ENCODE results near the gene CEP85L. TPM values are rescaled to one million over a fixed set of nuclear protein-coding genes. Genes with fewer than 3 reads are reported as not detected.

CEP85L gene
- total RNA-seq, 1 experiment from 2014 or later: 4.9 TPM

DNA sequence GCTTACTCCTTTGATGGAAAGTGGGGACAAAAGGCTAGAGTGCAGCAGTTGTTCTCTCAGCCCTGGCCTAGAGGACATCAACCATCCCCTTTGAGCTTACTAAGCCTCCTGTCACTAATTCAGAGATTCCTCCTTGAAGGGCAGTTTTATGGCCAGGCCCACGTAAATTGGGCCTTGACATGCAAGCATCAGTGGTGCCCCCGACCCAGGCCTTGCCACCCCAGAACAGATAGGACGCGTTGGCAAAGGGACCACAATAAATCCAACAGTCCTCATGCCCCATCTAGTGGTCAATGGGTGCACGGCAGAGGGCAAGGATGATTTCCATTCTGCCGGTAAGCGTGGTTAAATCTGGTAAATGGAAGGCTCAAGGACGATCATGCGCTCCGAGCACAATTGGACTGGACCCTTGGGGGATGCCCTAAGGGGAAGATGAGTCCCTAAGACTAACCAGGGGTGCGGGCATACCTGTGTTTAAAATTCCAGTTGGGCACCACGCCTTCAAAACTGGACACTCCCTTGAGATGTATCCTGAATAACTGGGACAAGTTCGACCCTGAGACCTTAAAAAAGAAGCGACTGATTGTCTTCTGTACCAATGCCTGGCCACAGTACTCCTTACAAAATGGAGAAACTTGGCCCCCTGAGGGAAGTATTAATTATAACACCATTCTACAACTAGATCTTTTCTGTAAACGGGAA is 32.6 kb downstream of the CEP85L start:
- Histone ChIP-seq H2AFZ (ENCODE audit: low read depth, low read length, poor library complexity, severe bottlenecking) (no peak overlapping the region), H3K4me3 (replicated peaks in 1 of 2; ENCODE audit: low read depth in 1 of 2, low read length in 2 of 2) (no peak overlapping the region), H4K20me1 (ENCODE audit: insufficient read depth) (no peaks in the 10 kb centered on the region), H3K4me2 (ENCODE audit: low read length) (no peak overlapping the region), H3K9me3 (ENCODE audit: control insufficient read depth in 1 of 2, insufficient read depth in 1 of 2, low read depth in 1 of 2, low read length in 2 of 2) (no peaks in the 10 kb centered on the region), H3K79me2 (ENCODE audit: insufficient read depth, low read length) (no peaks in the 10 kb centered on the region; the same call in 1 of the 2 replicates), H3K27me3 (ENCODE audit: insufficient read depth, low read length) (no peaks in the 10 kb centered on the region), H3K9me2 (ENCODE audit: insufficient read depth) (no peaks in the 10 kb centered on the region), H3K4me1 (ENCODE audit: control insufficient read depth in 1 of 2, insufficient read depth in 2 of 2, low read length in 2 of 2) (no peaks in the 10 kb centered on the region), H3K27ac (ENCODE audit: low read depth, low read length) (no peak overlapping the region), H3K36me3 (ENCODE audit: control insufficient read depth in 1 of 2, insufficient read depth in 2 of 2, low read length in 2 of 2) (no peaks in the 10 kb centered on the region), H3K9ac (ENCODE audit: low read length) (no peak overlapping the region)
- CTCF ChIA-PET: no interaction called here
- intact Hi-C loops (cut with micrococcal nuclease): loop anchor here (1.0 kb wide), 2 partner anchors 54 to 335 kb away; no protein-coding TSS in a partner anchor
- no TSS peak for BruUV-seq (replicated peaks)
- RAD21 ChIA-PET (ENCODE audit: low non-redundant PET in 1 of 2, low total read pairs in 2 of 2, uncharacterized antibody in 2 of 2, unreplicated experiment in 2 of 2): no interaction called here
- TF ChIP-seq, protein P1, sequence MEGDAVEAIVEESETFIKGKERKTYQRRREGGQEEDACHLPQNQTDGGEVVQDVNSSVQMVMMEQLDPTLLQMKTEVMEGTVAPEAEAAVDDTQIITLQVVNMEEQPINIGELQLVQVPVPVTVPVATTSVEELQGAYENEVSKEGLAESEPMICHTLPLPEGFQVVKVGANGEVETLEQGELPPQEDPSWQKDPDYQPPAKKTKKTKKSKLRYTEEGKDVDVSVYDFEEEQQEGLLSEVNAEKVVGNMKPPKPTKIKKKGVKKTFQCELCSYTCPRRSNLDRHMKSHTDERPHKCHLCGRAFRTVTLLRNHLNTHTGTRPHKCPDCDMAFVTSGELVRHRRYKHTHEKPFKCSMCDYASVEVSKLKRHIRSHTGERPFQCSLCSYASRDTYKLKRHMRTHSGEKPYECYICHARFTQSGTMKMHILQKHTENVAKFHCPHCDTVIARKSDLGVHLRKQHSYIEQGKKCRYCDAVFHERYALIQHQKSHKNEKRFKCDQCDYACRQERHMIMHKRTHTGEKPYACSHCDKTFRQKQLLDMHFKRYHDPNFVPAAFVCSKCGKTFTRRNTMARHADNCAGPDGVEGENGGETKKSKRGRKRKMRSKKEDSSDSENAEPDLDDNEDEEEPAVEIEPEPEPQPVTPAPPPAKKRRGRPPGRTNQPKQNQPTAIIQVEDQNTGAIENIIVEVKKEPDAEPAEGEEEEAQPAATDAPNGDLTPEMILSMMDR (IDR thresholded peaks at IDR 0.05 in 2 of 3, conservative IDR thresholded peaks at IDR 0.05 in 1 of 3; ENCODE audit: borderline replicate concordance in 1 of 3, insufficient read depth in 1 of 3, low read depth in 2 of 3, low read length in 2 of 3): peak; percentile 52 to 90 (median 87); a peak in 5 of 6 replicates
- TF ChIP-seq CBX3 (IDR thresholded peaks at IDR 0.05; ENCODE audit: low read depth) (no peak), RAD21 (IDR thresholded peaks at IDR 0.05; ENCODE audit: low read depth) (peak; percentile 75)
- TF ChIP-seq, protein P2, sequence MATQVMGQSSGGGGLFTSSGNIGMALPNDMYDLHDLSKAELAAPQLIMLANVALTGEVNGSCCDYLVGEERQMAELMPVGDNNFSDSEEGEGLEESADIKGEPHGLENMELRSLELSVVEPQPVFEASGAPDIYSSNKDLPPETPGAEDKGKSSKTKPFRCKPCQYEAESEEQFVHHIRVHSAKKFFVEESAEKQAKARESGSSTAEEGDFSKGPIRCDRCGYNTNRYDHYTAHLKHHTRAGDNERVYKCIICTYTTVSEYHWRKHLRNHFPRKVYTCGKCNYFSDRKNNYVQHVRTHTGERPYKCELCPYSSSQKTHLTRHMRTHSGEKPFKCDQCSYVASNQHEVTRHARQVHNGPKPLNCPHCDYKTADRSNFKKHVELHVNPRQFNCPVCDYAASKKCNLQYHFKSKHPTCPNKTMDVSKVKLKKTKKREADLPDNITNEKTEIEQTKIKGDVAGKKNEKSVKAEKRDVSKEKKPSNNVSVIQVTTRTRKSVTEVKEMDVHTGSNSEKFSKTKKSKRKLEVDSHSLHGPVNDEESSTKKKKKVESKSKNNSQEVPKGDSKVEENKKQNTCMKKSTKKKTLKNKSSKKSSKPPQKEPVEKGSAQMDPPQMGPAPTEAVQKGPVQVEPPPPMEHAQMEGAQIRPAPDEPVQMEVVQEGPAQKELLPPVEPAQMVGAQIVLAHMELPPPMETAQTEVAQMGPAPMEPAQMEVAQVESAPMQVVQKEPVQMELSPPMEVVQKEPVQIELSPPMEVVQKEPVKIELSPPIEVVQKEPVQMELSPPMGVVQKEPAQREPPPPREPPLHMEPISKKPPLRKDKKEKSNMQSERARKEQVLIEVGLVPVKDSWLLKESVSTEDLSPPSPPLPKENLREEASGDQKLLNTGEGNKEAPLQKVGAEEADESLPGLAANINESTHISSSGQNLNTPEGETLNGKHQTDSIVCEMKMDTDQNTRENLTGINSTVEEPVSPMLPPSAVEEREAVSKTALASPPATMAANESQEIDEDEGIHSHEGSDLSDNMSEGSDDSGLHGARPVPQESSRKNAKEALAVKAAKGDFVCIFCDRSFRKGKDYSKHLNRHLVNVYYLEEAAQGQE (IDR thresholded peaks at IDR 0.05; ENCODE audit: low read depth): no peak
- ATAC-seq (peak; percentile 96), DNase-seq (ENCODE audit: low read depth, low spot score) (peak; percentile 12)
- POLR2A ChIA-PET: interaction anchor here (0.6 kb wide), 1 partner anchor 16 kb away, joined by 3 read pairs; no protein-coding TSS in a partner anchor

Measured in HCT116 (cell line).